Measurements from ENCODE around the gene CCL1. TPM values are rescaled to one million over a fixed set of nuclear protein-coding genes. Genes with fewer than 3 reads are reported as not detected.

The CCL1 gene
- total RNA-seq, 1 experiment from 2014 or later: not detected

GRCh38 chr17:34386343-34386696 is 23.3 kb upstream of the CCL1 start:
- Histone ChIP-seq H3K79me2 (ENCODE audit: insufficient read depth, low read length) (no peaks in the 10 kb centered on the region), H3K14ac (ENCODE audit: insufficient read depth, low read length) (no peak overlapping the region), H4K20me1 (ENCODE audit: control insufficient read depth, insufficient read depth, insufficient read length) (no peaks in the 10 kb centered on the region), H3K4me2 (ENCODE audit: insufficient read depth, insufficient read length, low read length) (no peak overlapping the region), H2BK15ac (ENCODE audit: low read depth, low read length) (no peak overlapping the region), H2AFZ (ENCODE audit: low read length) (no peak overlapping the region), H4K5ac (ENCODE audit: insufficient read length, low read depth, low read length) (no peak overlapping the region), H2BK120ac (ENCODE audit: low read depth, low read length, poor library complexity, severe bottlenecking) (no peak overlapping the region), H3K23ac (ENCODE audit: insufficient read length, low read depth, low read length) (no peak overlapping the region), H3K4me1 (ENCODE audit: insufficient read depth, low read length) (no peaks in the 10 kb centered on the region), H4K91ac (ENCODE audit: insufficient read length, low read depth, low read length) (no peak overlapping the region), H3K9me3 (ENCODE audit: control insufficient read depth, low read depth, low read length) (no peaks in the 10 kb centered on the region), H3T11ph (ENCODE audit: low read length) (no peak overlapping the region), H2BK5ac (ENCODE audit: insufficient read length, low read length) (no peak overlapping the region), H3K18ac (ENCODE audit: insufficient read length, low read depth, low read length) (no peak overlapping the region), H3K27ac (ENCODE audit: insufficient read length, low read depth, low read length) (no peak overlapping the region), H3K56ac (ENCODE audit: insufficient read length, low read depth, low read length) (no peak overlapping the region), H3K4ac (ENCODE audit: low read depth, low read length) (no peak overlapping the region), H2AK5ac (ENCODE audit: insufficient read length, low read length) (no peak overlapping the region), H3K9ac (ENCODE audit: extremely low read depth, insufficient read length, low read length) (no peak overlapping the region), H4K8ac (replicated peaks; ENCODE audit: insufficient read length, low read depth, low read length) (no peak overlapping the region), H2BK12ac (ENCODE audit: insufficient read length, low read depth, low read length) (no peak overlapping the region), H3K79me1 (ENCODE audit: insufficient read depth, low read depth, low read length, poor library complexity, severe bottlenecking) (no peaks in the 10 kb centered on the region), H3K27me3 (ENCODE audit: insufficient read depth, low read length) (no peaks in the 10 kb centered on the region), H2BK20ac (ENCODE audit: low read depth, low read length, poor library complexity, severe bottlenecking) (no peak overlapping the region), H3K23me2 (ENCODE audit: insufficient read length, low read depth, low read length, poor library complexity, severe bottlenecking) (no peaks in the 10 kb centered on the region)
- Mint-ChIP-seq H3K36me3 (ENCODE audit: insufficient read depth in 1 of 3, low read depth in 3 of 3) (no peaks in the 10 kb centered on the region), H3K4me1 (peaks cover 8 to 11% of the 10 kb centered on the region in 2 experiments; a peak in 3 of 4 replicates), H3K4me3 (no peak overlapping the region), H3K27me3 (ENCODE audit: low read depth) (peaks cover 16% of the 10 kb centered on the region), H3K9me3 (no peaks in the 10 kb centered on the region), H3K27ac (no peak overlapping the region)
- WGBS (ENCODE audit: extremely low coverage, insufficient read length, low lambda C conversion rate): no CpG with 5 or more reads among the region's 5 CpGs
- TF ChIP-seq, protein P1, sequence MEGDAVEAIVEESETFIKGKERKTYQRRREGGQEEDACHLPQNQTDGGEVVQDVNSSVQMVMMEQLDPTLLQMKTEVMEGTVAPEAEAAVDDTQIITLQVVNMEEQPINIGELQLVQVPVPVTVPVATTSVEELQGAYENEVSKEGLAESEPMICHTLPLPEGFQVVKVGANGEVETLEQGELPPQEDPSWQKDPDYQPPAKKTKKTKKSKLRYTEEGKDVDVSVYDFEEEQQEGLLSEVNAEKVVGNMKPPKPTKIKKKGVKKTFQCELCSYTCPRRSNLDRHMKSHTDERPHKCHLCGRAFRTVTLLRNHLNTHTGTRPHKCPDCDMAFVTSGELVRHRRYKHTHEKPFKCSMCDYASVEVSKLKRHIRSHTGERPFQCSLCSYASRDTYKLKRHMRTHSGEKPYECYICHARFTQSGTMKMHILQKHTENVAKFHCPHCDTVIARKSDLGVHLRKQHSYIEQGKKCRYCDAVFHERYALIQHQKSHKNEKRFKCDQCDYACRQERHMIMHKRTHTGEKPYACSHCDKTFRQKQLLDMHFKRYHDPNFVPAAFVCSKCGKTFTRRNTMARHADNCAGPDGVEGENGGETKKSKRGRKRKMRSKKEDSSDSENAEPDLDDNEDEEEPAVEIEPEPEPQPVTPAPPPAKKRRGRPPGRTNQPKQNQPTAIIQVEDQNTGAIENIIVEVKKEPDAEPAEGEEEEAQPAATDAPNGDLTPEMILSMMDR (conservative IDR thresholded peaks at IDR 0.05): no peak
- peak; percentile 11 for DNase-seq

Data from H9 (cell line).